Esophagus muscularis mucosa (tissue), 4 donors: ENCODE data around the gene SYCN. TPM values are rescaled to one million over a fixed set of nuclear protein-coding genes. Genes with fewer than 3 reads are reported as not detected.

Source experiments
- DNase-seq: peaks from one replicate; pipeline ENCODE4 v3.0.0-alpha.2; 2017; ENCODE audit errors: extremely low spot score
- H3K27ac ChIP-seq, 4 donors: fragments of 200-600 bp; sonication (generic); replicated peaks in 1 of 4; 1 replicate in 3 of 4; 2 replicates in 1 of 4; pipeline ENCODE4 v1.5.1; 2016 to 2019; ENCODE audit warnings: mild to moderate bottlenecking in 1 of 4
- H3K27me3 ChIP-seq, 4 donors: fragments of 200-600 bp; sonication (generic); one replicate each; pipeline versions ENCODE4 v1.5.1 to v1.6.0; 2016 to 2019
- H3K36me3 ChIP-seq, 4 donors: fragments of 200-600 bp; sonication (generic); one replicate each; pipeline ENCODE4 v1.5.1; 2016 to 2019
- H3K4me1 ChIP-seq, 4 donors: fragments of 200-600 bp; sonication (generic); one replicate each; pipeline ENCODE4 v1.5.1; 2016 to 2019
- H3K4me3 ChIP-seq, 4 donors: fragments of 200-600 bp; sonication (generic); 1 replicate in 2 of 4; 2 replicates in 2 of 4; pipeline ENCODE4 v1.5.1; 2016 to 2019; ENCODE audit warnings: mild to moderate bottlenecking in 4 of 4, moderate library complexity in 1 of 4
- H3K9me3 ChIP-seq, 4 donors: fragments of 200-600 bp; sonication (generic); 1 replicate in 3 of 4; 2 replicates in 1 of 4; pipeline ENCODE4 v1.5.1; 2016 to 2019
- CTCF ChIP-seq, 3 experiments: fragments of 200-600 bp in 2 of 3; fragments of 450-650 bp in 1 of 3; sonication (generic) in 2 of 3; IDR thresholded peaks; one replicate each; pipeline ENCODE4 v1.5.1; 2017 to 2019; ENCODE audit warnings: antibody characterized with exemption in 3 of 3, mild to moderate bottlenecking in 2 of 3, moderate library complexity in 1 of 3
- EP300 ChIP-seq: sonication (generic); formaldehyde crosslinking; IDR thresholded peaks from one replicate; pipeline ENCODE4 v1.6.1; 2017; ENCODE audit warnings: antibody characterized with exemption
- POLR2A ChIP-seq: fragments of 450-650 bp; IDR thresholded peaks from one replicate; pipeline ENCODE4 v1.6.1; 2017; ENCODE audit warnings: antibody characterized with exemption, moderate library complexity, mild to moderate bottlenecking, low read depth
- POLR2AphosphoS5 ChIP-seq, 2 donors: sonication (generic); formaldehyde crosslinking; IDR thresholded peaks; one replicate each; pipeline ENCODE4 v1.6.1; 2017; ENCODE audit warnings: antibody characterized with exemption in 2 of 2
- WGBS: methylation state at CpG from one replicate; pipeline ENCODE4 v1.1.5; 2018; 5-methylcytosine and 5-hydroxymethylcytosine counted together
- intact Hi-C: fragments of 100-400 bp; cut with DNase I; formaldehyde crosslinking; loops from one replicate; pipeline ENCODE4 v1.15.1; 2023
- total RNA-seq, 4 donors: library from RNA; depleted of rRNA; stranded (reverse); fragments of >200 nt; gene quantifications; one replicate each; pipeline versions ENCODE4 v1.1.0 to v1.2.1, GENCODE V29; 2016

Gene SYCN
- total RNA-seq, 4 donors from 2014 or later, result not detected

GRCh38 chr19:39154629-39155100 lies 49.4 kb downstream of the SYCN start:
- no peak for DNase-seq
- intact Hi-C loops, result no loop called here
- no peaks in the 10 kb centered on the region for H3K9me3 ChIP-seq
- no peaks in the 10 kb centered on the region for H3K27me3 ChIP-seq
- peaks cover 28 to 57% (median 56%) of the 10 kb centered on the region in 4 donors for H3K4me1 ChIP-seq
- WGBS, result 76% methylated on average over 3 of the region's 11 CpGs
- H3K36me3 ChIP-seq, result no peaks in the 10 kb centered on the region
- no peak overlapping the region for H3K4me3 ChIP-seq
- H3K27ac ChIP-seq, result no peak overlapping the region
- TF ChIP-seq EP300 (no peak), POLR2A (no peak), POLR2AphosphoS5 (IDR thresholded peaks at IDR 0.05) (no peak), CTCF (IDR thresholded peaks at IDR 0.05) (no peak)

- intact Hi-C loops, result no loop called here
- no peaks in the 10 kb centered on the region for H3K9me3 ChIP-seq
- H3K36me3 ChIP-seq, result no peaks in the 10 kb centered on the region
- TF ChIP-seq EP300, result no peak
- TF ChIP-seq CTCF (IDR thresholded peaks at IDR 0.05), result no peak
- no peak for TF ChIP-seq POLR2A
- no peak for TF ChIP-seq POLR2AphosphoS5 (IDR thresholded peaks at IDR 0.05)
- H3K27ac ChIP-seq, result no peak overlapping the region
- no peaks in the 10 kb centered on the region for H3K27me3 ChIP-seq
- no peak for DNase-seq
- H3K4me3 ChIP-seq, result no peak overlapping the region
- peaks cover 28 to 52% (median 52%) of the 10 kb centered on the region in 4 donors for H3K4me1 ChIP-seq
- WGBS, result 89% methylated on average over 11 of the region's 13 CpGs
These were observed 49.9 kb downstream of the SYCN start for GRCh38 chr19:39154100-39154628.

Other genes with a start within 250 kb of the SYCN start
- gene FBXO17, start 228.5 kb downstream of the SYCN start, total RNA-seq, result 10 to 100 TPM; 24.9 to 47.8 (median 34.8) TPM
- 10 to 100 TPM in 2 of 4 donors, 1 to 10 TPM in 1, under 1 TPM in 1; 0.83 to 14.1 (median 7.6) TPM for gene FBXO27, start 171.7 kb downstream of the SYCN start, total RNA-seq
- gene ACP7, start 119.9 kb downstream of the SYCN start, total RNA-seq, result not detected
- gene PAK4, start 78.5 kb downstream of the SYCN start, total RNA-seq, result 10 to 100 TPM in 2 of 4 donors, 1 to 10 TPM in 2; 8.3 to 18.4 (median 11.0) TPM
- under 1 TPM in 3 of 4 donors, not detected in 1; 0.17 to 0.42 (median 0.39) TPM for gene NCCRP1, start 7.3 kb downstream of the SYCN start, total RNA-seq
- gene IFNL3, start 40.7 kb upstream of the SYCN start, total RNA-seq, result not detected
- gene IFNL4, start 44.6 kb upstream of the SYCN start, total RNA-seq, result not detected
- not detected for gene IFNL2, start 64.1 kb upstream of the SYCN start, total RNA-seq
- not detected for gene IFNL1, start 92.1 kb upstream of the SYCN start, total RNA-seq
- gene LRFN1, start 116.6 kb upstream of the SYCN start, total RNA-seq, result 1 to 10 TPM in 2 of 4 donors, under 1 TPM in 2; 0.50 to 2.5 (median 1.4) TPM
- gene GMFG, start 131.8 kb upstream of the SYCN start, total RNA-seq, result 10 to 100 TPM in 2 of 4 donors, 1 to 10 TPM in 2; 4.2 to 26.2 (median 12.0) TPM
- 100 to 1,000 TPM in 2 of 4 donors, 10 to 100 TPM in 2; 59.8 to 138 (median 104) TPM for gene SAMD4B, start 138.2 kb upstream of the SYCN start, total RNA-seq
- gene PAF1, start 186.8 kb upstream of the SYCN start, total RNA-seq, result 10 to 100 TPM; 31.6 to 47.2 (median 41.5) TPM
- 10 to 100 TPM; 24.9 to 58.0 (median 38.3) TPM for gene MED29, start 187.1 kb upstream of the SYCN start, total RNA-seq
- gene ZFP36, start 202.6 kb upstream of the SYCN start, total RNA-seq, result 100 to 1,000 TPM; 135 to 577 (median 196) TPM
- gene PLEKHG2, start 208.4 kb upstream of the SYCN start, total RNA-seq, result 10 to 100 TPM; 16.7 to 38.4 (median 22.2) TPM
- gene RPS16, start 231.7 kb upstream of the SYCN start, total RNA-seq, result 1,000 to 10,000 TPM; 1,316 to 2,441 (median 1,971) TPM
- 100 to 1,000 TPM in 1 of 4 donors, 10 to 100 TPM in 3; 87.6 to 101 (median 91.5) TPM for gene SUPT5H, start 241.3 kb upstream of the SYCN start, total RNA-seq